HuH-7 (cell line): ENCODE results near the gene MTF1.

Experiments used
- DNase-seq: peaks from one replicate; pipeline ENCODE4 v3.0.0; 2011; ENCODE audit warnings: low spot score

Gene MTF1

DNA sequence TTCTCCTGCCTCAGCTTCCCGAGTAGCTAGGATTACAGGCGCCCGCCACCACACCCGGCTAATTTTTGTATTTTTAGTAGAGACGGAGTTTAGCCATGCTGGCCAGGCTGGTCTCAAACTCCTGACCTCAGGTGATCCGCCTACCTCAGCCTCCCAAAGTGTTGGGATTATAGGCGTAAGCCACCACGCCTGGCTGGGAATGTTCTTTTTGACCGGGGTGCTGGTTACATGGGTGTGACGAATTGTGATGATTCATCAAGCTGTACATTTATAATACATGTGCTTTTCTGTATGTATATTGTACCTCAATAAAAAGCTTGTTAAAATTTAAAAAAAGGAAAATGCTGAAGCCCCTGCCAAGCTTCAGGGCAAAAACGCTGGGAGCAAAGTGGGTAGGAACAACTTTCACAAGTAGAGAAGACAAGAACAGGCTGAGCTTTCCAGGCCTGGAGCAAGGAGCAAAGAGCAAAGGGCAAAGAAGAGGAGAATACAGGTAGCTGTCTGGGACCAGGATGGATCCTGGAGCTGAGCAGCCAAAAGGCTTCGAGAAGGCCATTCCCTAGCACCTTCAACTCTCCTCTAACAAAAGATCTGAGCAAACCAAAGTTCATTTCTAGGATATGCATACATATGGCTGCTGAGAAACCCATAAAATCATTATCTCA, 30.9 kb downstream of the MTF1 start:
- no peak for DNase-seq

DNA sequence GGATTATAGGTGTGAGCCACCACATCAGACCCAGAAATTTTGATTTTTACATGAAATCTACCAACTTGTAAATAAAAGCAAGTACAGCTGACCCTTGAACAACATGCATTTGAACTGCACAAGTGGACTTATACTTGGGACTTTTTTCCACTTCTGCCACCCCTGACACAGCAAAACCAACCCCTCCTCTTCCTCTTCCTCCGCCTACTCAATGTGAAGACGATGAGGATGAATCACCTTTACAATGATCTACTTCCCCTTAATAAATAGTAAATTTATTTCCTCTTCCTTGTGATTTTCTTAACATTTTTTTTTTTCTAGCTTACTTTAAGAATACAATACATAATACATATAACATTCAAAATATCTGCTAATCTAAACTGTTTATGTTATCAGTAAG, 33.9 kb downstream of the MTF1 start:
- no peak for DNase-seq

DNA sequence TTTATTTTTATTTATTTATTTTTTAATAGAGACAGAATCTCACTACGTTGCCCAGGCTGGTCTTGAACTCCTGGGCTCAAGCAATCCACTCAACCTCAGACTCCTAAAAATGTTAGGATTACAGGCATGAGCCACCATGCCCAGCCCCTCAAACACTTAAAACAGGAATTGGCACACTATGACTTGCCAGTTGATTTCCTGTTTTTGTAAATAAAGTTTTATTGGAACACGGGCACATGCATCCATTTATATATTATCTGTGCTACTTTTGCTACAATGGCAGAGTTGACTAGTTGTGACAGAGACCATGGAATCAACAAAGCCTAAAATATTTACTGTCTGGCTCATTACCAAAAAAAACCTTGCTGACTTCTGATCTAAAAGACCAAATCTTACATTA, 35.4 kb downstream of the MTF1 start:
- DNase-seq = no peak

DNA sequence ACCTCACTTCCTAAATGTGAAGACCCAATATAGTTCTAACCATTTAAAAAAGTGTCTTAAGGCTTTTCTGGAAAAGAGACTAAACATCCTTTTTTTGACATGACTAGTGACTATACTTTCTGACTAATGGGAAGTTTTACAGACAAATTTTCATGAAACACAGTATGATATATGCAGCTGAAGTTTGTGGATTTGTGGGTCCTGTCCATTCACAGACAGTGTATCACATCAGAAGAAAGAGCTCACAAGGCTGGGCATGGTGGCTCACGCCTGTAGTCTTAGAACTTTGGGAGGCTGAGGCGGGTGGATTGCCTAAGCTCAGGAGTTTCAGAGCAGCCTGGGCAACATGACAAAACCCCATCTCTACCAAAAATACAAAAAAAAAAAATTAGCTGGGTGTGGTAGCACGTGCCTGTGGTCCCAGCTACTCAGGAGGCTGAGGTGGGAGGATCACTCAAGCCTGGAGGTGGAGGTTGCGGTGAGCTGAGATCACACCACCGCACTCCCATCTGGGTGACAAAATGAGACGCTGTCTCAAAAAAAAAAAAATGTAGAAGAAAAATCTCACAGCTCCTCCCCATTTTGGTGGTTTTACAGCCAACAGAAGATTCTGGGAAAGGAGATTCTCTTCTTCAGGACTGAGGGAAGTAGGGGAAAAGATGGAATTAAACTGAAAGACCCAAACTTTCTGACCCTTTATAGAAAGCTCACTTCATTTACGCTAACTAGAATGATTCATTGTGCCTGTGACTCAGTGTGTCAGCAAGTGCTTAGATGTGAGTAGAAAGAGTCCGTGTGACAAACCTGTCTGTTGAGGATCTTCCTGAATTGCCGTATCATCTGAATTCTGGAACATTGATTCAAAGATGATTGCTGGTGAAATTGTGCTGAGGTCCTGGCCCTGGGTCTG, 36.2 kb downstream of the MTF1 start:
- DNase-seq = no peak

DNA sequence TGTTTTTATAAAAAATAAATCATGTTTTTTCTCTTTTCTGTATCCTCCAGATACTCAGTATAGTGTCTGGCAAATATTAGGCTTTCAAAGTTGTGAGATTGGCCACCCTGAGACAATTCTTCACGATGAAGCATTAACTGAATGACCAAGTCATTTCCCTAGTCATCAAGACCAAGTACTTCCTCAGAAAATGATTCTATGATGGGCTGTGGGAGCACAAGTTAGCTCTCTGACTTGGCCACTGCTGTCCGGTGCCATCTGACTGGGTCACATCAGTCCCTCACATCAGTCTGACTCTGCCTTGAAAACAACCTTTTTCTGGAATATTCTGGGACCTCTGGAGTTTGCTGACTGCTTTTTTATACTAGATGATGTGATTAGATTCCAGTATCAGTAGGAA, 37.9 kb downstream of the MTF1 start:
- DNase-seq = no peak

DNA sequence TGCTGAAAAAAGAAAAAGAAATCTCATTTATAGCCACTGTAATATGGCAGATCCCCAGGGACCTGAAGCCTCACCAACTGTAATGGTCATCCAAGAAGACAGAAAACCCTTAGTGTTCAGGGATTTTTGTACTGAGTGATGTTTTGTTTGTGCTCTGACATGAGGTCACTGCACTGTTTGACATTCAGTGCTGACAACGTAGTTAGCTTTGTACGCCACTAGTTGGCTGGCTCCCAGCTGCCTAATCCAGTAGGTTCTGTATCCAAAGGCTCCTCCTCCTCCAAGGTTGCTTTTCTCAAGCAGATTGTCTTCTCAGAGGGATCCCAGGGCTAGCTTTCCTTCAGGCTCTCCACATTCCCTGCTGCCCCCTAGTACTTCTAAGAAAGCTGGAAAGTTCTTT, 41.9 kb downstream of the MTF1 start:
- no peak for DNase-seq

DNA sequence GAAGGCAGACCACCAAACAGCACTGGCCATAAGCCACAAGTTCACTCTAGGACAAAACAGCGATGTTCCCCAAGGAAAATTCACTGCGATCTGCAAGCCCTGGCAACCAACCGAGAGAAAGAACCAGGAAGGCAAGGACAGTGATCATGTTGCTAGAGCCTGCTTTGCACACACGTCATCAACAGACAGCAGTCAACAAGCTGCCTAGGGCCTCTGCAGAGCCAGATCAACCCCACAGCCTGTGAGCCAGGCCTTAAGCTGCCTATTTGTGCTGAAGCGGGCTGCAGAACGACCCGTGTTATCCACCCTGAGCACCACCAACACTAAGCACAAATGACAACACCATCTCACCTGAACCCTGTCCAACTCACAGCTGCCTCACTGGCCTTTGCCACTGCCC, 45.1 kb downstream of the MTF1 start:
- DNase-seq = no peak

DNA sequence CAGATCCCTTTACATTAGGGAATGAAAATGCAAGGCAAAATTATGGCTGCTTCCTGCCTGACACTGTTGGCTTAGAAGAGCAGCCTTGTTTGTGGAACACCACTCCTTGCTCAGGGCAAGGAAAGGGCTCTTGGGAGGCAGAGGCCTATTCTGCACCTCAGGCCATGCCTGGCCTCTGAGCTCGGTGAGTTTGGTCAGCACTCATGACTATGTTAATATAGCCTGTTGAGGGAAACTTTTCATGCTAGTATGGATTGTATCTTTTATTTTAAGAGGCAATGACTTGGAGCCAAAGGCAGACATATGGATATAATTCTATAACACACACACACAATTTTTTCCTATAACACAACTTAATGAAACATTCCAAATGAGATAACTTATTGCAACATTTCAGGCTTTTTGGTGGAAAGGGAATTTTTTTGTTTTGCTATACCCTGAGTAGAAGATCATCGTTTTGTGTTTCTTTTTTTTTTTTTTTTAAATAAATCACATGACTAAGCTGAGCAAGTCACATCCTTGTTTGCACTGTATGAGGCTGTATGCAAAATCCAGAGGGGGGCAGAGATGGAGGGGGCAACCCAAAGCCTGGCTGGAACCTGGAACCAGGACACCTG, 45.8 kb downstream of the MTF1 start:
- no peak for DNase-seq

DNA sequence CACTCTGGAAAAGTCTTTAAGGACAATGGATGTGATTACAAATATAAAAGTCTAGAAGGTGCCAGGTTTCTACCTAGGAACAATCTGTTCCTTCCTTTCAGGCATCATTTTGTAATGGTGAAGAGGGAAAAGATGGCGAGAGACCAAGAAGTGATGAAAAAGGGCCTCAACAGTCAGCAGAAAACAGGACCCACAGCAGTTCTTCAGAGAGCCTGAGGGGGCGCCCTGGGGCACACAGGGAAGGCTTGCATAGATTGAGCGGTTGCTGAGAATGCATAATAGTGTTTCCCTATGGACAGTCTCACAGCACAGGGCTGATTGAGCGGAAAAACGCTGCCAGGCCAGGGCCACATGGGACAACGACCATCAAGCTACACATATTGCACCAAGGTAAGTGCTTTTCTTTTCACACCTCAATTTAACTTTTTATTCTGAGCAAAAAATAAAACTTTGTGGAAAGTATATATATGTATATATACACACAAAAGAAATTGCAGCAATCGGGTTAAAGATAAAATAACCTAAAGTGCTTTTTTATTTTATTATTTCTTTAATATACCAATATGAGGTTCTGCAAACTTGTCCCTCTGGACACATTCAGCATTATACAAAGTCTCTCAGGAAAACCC, 48.3 kb downstream of the MTF1 start:
- DNase-seq = peak; percentile 66

DNA sequence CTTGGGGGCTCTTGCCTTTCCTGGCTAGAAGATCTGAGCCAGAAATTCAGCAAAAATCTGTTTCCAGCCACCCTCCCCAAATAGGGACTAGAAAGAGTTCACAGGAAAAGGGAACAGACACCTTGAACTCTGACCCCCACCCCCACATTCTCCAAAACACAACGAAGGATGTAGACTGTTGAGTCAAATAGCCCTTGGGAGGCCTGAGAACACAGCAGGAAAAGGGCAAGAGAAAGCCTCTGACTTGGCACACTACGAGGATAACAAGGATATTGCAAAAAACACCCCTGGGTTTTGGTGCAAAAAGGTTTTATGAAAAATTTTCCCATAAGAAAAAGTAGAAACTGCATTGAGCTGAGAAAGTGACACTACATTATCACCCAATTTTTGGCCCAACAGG, 49.5 kb downstream of the MTF1 start:
- no peak for DNase-seq

DNA sequence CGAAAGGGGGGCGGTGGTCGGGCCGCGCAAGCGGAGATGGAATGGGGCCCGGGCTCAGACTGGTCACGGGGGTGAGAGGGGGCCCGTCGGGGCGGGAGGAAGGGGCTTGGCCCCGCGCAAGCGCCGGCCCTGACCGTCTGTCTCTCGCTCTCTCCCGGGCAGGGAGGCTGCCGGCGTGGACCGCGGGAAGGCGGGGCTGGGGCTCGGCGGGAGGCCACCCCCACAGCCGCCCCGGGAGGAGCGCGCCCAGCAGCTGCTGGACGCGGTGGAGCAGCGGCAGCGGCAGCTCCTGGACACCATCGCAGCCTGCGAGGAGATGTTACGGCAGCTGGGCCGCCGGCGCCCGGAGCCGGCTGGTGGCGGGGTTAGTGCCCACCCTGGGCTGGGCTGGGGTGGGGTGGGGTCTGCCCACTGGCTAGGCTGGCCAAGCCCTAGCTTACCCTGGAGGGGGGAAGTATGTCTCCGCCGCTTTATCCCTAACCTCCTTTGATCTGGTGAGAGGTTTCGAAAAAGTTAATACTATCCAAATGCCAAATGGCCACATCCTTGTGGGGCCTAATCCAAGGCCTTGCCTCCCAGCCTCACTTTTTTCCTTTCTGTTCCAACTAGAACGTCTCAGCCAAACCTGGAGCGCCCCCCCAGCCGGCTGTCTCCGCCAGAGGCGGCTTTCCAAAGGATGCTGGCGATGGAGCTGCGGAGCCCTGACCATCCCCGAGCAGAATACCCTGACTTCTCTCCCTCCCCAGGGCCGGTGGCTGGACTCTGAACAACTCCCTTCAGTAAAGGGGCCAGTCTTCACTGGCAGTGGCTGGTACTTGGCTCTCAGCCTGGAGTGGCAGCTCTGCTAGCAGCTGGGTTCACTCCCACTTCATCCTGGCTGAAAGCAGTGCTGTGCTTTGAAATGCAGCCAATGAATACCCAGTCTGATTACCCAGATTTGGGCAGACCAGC, 50.7 kb downstream of the MTF1 start:
- DNase-seq = peak; percentile 74

DNA sequence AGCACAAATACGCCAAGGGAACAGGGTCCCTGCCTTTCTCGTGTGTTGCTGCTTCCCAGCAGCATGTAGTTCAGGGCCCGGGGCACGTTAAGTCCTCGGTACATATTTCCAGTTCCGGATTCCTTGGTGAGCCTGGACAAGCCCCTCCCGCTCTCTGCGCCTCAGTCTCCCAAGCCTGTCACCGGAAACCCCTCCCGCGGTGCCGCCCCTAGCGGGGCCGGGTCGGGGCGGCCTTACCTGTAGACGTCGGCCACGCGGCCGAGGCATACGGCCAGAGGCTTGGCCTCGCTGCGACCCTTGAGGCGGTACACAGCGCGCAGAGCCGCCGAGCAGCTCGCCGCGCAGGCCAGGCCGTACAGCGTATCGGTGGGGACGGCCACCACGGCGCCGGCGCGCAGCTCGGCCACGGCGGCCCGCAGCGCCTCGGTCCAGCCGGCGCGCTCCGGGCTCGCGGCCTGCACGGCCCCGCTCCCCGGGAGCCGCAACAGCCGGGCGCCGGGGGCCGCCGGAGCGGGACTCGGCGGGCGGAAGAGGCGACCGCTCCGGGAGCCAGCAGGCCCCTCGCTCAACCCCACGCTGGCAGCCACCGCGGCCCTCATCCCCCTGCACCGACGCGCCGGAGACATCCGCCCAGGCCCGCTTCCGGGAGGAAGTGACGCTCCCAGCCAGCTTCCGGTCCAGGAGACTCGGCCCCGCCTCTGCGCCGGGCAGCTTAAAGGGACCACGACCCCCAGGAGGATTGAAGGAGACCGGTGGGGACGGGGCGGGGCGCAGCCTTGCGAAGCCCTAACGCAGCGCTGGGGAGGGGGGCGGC, 51.6 kb downstream of the MTF1 start, which contains the start of the genes C1orf122 and YRDC:
Gene C1orf122 (plus strand): TSS at position 236 of the 814 bp plus-strand sequence. CDS start 615 bp downstream, outside the sequence.
Gene YRDC (minus strand): TSS at position 654 of the 814 bp plus-strand sequence. CDS start 28 bp downstream, at position 626.
- peak; percentile 98 for DNase-seq

DNA sequence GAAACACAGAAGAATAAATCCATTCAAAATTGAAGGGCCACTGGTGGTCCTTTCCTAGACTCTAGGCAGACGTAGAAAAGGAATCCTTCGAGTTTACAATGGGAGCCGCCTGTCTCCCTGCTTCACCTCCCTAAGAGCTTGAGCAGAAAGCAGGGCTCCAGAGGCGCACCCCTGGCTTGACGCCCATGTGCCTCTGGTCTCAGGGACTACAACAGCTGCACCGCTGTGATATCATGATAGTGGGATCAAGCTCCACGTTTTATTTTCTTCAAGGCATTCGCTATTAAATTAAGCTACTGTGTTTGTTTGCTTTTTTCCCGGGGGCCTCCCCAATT, 52.2 kb downstream of the MTF1 start:
- DNase-seq = no peak

DNA sequence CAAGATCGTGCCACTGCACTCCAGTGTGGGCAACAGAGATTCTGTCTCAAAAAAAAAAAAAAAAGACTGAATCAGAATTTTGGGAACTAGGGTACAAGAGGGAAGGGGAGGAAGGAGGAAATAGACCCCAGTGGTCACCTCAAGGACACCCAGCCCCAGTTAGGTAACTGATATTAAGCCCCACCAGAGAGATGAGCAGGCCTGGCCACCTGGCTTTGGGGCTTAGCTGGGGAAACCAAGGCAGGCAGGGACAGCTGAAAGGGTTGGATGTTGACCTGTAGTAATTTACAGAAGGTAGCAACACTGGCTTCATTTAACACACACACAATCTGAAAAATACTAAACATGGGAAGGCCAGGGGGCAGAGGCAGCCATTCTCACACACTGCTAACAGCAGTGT, 57.0 kb downstream of the MTF1 start:
- no peak for DNase-seq

DNA sequence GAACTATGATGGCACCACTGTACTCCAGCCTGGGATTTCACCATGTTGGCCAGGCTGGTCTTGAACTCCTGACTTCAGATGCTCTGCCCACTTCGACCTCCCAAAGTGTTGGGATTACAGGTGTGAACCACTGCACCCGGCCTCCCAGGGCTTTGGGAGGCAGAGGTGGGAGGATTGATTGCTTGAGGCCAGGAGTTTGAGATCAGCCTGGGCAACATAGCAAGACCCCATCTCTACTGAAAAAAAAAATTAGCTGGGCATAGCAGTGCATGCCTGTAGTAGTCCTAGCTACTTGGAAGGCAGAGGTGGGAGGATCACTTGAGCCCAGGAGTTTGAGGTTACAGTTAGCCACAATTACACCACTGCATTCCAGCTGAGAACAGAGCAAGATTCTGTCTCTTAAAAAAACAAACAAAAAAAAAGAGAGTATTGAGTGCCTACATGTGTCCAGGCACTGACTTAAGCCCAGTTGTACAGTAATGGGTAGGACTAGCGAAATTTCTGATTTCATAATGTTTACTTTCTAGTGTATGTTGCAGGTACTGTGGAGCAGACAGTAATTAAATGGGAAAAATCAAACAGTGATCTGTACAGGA, 61.5 kb downstream of the MTF1 start:
- DNase-seq = no peak

DNA sequence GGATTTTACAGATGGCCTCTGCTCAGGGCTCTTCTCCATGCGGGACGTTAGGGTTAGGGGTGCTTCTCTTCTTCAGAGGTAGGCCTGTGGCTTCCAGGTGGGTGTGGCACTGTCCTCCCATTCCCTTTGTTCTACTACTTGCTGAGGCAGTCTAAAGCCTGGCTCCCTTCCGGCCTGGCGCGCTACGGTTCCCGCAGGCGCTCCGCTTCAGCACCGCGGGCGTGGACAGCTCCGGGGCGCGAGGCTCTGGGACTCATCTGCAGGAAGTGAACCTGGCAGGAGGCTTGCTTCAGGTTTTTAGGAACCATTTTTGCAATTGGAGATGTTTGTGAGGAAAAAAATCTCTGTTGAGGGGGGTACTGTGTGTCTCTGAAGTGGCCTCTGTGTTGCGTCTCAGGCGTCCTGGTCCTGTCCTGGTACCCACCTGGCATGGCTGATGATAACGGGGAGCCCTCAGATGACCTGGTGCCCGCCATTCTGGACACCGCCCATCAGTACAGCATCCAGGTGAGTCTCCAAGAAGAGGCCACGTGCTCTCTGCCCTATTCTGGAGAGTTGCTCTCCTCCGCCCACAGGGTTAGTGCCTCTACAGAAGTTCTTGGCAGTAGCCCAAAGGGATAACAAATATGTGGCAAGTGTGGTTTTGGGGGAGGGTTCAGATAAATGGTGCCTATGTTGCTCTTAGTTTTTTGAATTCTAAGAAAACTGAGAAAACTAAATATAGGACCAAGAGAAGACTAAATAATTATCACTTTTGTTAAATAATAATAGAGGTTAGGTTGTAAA, 63.9 kb downstream of the MTF1 start:
- DNase-seq = peak; percentile 50

DNA sequence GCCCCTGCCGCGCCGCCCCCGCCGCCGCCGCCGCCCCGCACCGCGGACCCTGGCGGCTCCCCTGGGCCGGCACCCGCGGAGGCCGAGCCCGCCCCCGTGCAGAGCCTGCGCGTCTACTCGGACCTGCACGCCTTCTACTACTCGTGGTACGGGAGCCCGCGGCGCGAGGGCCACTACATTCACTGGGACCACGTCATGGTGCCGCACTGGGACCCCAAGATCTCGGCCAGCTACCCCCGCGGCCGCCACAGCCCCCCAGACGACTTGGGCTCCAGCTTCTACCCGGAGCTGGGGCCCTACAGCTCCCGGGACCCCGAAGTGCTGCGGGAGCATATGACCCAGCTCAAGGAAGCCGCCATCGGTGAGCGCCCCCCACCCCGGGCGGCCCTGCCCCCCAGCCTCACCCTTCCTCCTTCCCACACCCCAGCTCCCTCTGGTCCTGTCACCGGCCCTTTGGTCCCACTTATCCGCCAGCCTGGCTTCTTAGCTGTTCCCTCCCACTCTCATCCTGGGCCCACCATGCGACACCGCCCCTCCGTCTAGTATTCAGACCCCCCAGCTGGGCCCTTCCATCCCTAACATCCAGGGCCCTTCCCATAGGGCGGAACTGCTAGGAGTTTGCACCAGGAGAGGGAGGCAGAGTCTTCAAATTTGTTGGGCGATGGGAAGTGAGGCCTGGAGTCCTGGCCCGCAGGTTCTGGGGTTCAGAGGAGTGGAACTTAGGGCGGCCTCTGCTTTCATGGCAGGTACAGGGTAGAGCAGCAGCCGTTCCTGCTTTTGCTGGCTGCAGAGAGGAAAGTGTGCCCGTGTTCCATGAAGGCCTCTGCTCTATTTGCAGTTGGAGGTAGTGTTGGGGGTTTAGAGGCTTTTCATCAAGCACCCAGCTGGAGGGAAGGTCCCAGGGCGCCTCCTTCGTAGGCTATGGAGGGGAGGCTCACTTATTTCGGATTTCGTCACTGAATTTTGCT, 64.7 kb downstream of the MTF1 start:
- DNase-seq = peak; percentile 42

DNA sequence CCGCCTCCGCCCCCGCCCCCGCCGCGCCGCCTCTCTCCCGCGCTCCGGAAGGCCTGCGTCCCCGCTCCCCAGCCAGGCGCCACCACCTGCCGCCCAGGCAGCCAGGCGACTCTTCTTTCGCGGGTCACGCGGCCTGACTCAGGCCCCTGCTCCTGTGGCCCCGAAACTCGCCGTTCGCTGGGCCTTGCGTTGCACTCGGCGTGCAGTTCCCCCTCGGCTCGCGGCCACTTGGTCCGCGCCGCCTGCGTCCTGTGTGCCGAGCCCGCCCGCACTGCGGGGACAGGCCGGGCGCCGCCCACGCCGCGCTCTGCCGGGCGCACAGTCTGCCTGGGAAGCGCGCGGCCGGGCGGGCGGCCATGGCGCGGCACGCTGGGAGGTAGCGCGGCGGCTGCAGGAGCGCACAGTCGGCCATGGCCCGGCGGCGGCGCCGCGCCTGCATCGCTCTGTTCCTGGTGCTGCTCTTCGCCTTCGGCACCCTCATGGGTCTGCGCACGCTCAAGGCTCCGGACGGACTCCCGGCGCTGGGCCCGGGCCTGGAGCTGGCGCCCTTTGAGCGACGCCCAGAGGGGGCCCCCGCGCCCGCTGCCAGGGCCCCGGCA, 65.5 kb downstream of the MTF1 start, which contains the start of gene MANEAL:
Gene MANEAL (plus strand): TSS at position 75 of the 599 bp plus-strand sequence. CDS start 336 bp downstream, at position 411.
- DNase-seq = peak; percentile 62
